OCI-LY3 (cell line): ENCODE data around the gene PTCHD4.

Experiments used
- H2AFZ ChIP-seq: fragments of 200-600, 300-600 bp; shearing (Covaris generic); 2 replicates; pipeline ENCODE4 v1.6.0; 2014; ENCODE audit warnings: antibody characterized with exemption, low read depth, low read length
- H3K27ac ChIP-seq: fragments of 200-600, 300-600 bp; sonication (generic); 2 replicates; pipeline ENCODE4 v1.5.1; 2014; ENCODE audit warnings: mild to moderate bottlenecking, low read length, moderate library complexity, mixed read lengths
- H3K27me3 ChIP-seq: fragments of 200-600, 300-600 bp; sonication (generic); 2 replicates; pipeline ENCODE4 v1.6.1; 2014; ENCODE audit warnings: low read depth, low read length, mixed read lengths
- H3K36me3 ChIP-seq: fragments of 200-600, 300-600 bp; sonication (generic); replicated peaks from 2 replicates; pipeline ENCODE3; 2014; ENCODE audit warnings: low read depth, low read length, mixed read lengths
- H3K4me1 ChIP-seq: fragments of 300-600, 200-600 bp; sonication (generic); 2 replicates; pipeline ENCODE4 v1.6.1; 2014; ENCODE audit warnings: low read length, mixed read lengths
- H3K4me2 ChIP-seq: fragments of 200-600, 300-600 bp; sonication (generic); 2 replicates; pipeline ENCODE4 v1.6.1; 2014; ENCODE audit warnings: low read length, mixed read lengths
- H3K4me3 ChIP-seq: fragments of 300-600, 200-600 bp; sonication (generic); 2 replicates; pipeline ENCODE4 v1.5.1; 2014; ENCODE audit warnings: antibody characterized with exemption, mild to moderate bottlenecking, low read length, moderate library complexity
- H3K79me2 ChIP-seq: fragments of 300-600, 200-600 bp; shearing (Covaris generic); 2 replicates; pipeline ENCODE4 v1.6.1; 2014; ENCODE audit warnings: mild to moderate bottlenecking, low read length, mixed read lengths
- H3K9ac ChIP-seq: fragments of 300-600, 200-600 bp; shearing (Covaris generic); 2 replicates; pipeline ENCODE4 v1.6.0; 2014; ENCODE audit warnings: mild to moderate bottlenecking, low read length, moderate library complexity
- H3K9me3 ChIP-seq: fragments of 200-600, 300-600 bp; shearing (Covaris generic); 2 replicates; pipeline ENCODE4 v1.6.1; 2014; ENCODE audit warnings: low read length, mixed read lengths; ENCODE audit not compliant: insufficient read depth
- H4K20me1 ChIP-seq: fragments of 200-600, 300-600 bp; sonication (generic); 2 replicates; pipeline ENCODE4 v1.6.1; 2016; ENCODE audit warnings: low read length, mixed read lengths; ENCODE audit not compliant: insufficient read depth
- CTCF ChIP-seq: fragments of 200-600, 300-600 bp; sonication (generic); IDR thresholded peaks from 2 replicates; pipeline ENCODE4 v1.5.1; 2014; ENCODE audit warnings: antibody characterized with exemption, low read length, low read depth
- EZH2phosphoT487 ChIP-seq: fragments of 200-600 bp; shearing (Covaris generic); IDR thresholded peaks from 2 replicates; pipeline ENCODE4 v1.6.1; 2018; ENCODE audit warnings: antibody characterized with exemption, mixed run types, low read depth

PTCHD4 gene

GRCh38 chr6:48080227-48081009, 30.6 kb downstream of the PTCHD4 start:
- no peak overlapping the region for H3K4me3 ChIP-seq
- no peaks in the 10 kb centered on the region for H3K79me2 ChIP-seq
- no peak for TF ChIP-seq CTCF
- no peak for TF ChIP-seq EZH2phosphoT487
- H3K36me3 ChIP-seq = no peaks in the 10 kb centered on the region
- no peaks in the 10 kb centered on the region for H3K4me1 ChIP-seq
- no peaks in the 10 kb centered on the region for H3K9me3 ChIP-seq
- no peak overlapping the region for H2AFZ ChIP-seq
- H3K9ac ChIP-seq = no peak overlapping the region
- no peak overlapping the region for H3K27ac ChIP-seq
- no peaks in the 10 kb centered on the region for H4K20me1 ChIP-seq
- H3K27me3 ChIP-seq = no peaks in the 10 kb centered on the region
- H3K4me2 ChIP-seq = no peak overlapping the region

GRCh38 chr6:48078120-48078519, 32.9 kb downstream of the PTCHD4 start:
- H3K27ac ChIP-seq = no peak overlapping the region
- no peaks in the 10 kb centered on the region for H3K27me3 ChIP-seq
- no peaks in the 10 kb centered on the region for H3K79me2 ChIP-seq
- H3K9me3 ChIP-seq = no peaks in the 10 kb centered on the region
- H3K4me2 ChIP-seq = no peak overlapping the region
- H3K36me3 ChIP-seq = no peaks in the 10 kb centered on the region
- no peaks in the 10 kb centered on the region for H3K4me1 ChIP-seq
- no peak overlapping the region for H3K4me3 ChIP-seq
- no peak overlapping the region for H2AFZ ChIP-seq
- H3K9ac ChIP-seq = no peak overlapping the region
- H4K20me1 ChIP-seq = no peaks in the 10 kb centered on the region
- TF ChIP-seq EZH2phosphoT487 = no peak
- no peak for TF ChIP-seq CTCF

- H3K27ac ChIP-seq = no peak overlapping the region
- no peaks in the 10 kb centered on the region for H3K79me2 ChIP-seq
- no peak overlapping the region for H3K4me3 ChIP-seq
- no peaks in the 10 kb centered on the region for H3K4me1 ChIP-seq
- no peaks in the 10 kb centered on the region for H3K9me3 ChIP-seq
- no peak for TF ChIP-seq EZH2phosphoT487
- TF ChIP-seq CTCF = no peak
- no peaks in the 10 kb centered on the region for H4K20me1 ChIP-seq
- no peak overlapping the region for H2AFZ ChIP-seq
- H3K36me3 ChIP-seq = no peaks in the 10 kb centered on the region
- H3K4me2 ChIP-seq = no peak overlapping the region
- no peak overlapping the region for H3K9ac ChIP-seq
- no peaks in the 10 kb centered on the region for H3K27me3 ChIP-seq
These were observed 35.8 kb downstream of the PTCHD4 start for GRCh38 chr6:48075181-48075580.

GRCh38 chr6:48073976-48074767, 36.8 kb downstream of the PTCHD4 start:
- peak overlapping the region; percentile 15; the same call in 1 of the 2 replicates for H2AFZ ChIP-seq
- H3K4me3 ChIP-seq = no peak overlapping the region
- no peak for TF ChIP-seq CTCF
- no peak for TF ChIP-seq EZH2phosphoT487
- H3K4me1 ChIP-seq = no peaks in the 10 kb centered on the region
- no peaks in the 10 kb centered on the region for H3K36me3 ChIP-seq
- H3K79me2 ChIP-seq = no peaks in the 10 kb centered on the region
- no peak overlapping the region for H3K27ac ChIP-seq
- no peaks in the 10 kb centered on the region for H3K9me3 ChIP-seq
- H3K9ac ChIP-seq = no peak overlapping the region
- H3K4me2 ChIP-seq = no peak overlapping the region
- no peaks in the 10 kb centered on the region for H4K20me1 ChIP-seq
- H3K27me3 ChIP-seq = no peaks in the 10 kb centered on the region
